ENCODE data around the gene PTPRU. TPM values are rescaled to one million over a fixed set of nuclear protein-coding genes. Genes with fewer than 3 reads are reported as not detected.
A peak's percentile ranks its signal among the peaks of the same experiment; 100 is the strongest.

PTPRU gene
- total RNA-seq, 1 experiment from 2014 or later: 45.5 TPM

GRCh38 chr1:29358183-29358582 is 121.9 kb downstream of the PTPRU start:
- Histone ChIP-seq H3K9ac (ENCODE audit: extremely low read depth, insufficient read length, low read length) (no peak overlapping the region), H3K4ac (ENCODE audit: low read depth, low read length) (no peak overlapping the region), H3K18ac (ENCODE audit: insufficient read length, low read depth, low read length) (no peak overlapping the region), H3T11ph (ENCODE audit: low read length) (no peak overlapping the region), H2BK120ac (ENCODE audit: low read depth, low read length, poor library complexity, severe bottlenecking) (no peak overlapping the region), H3K56ac (ENCODE audit: insufficient read length, low read depth, low read length) (no peak overlapping the region), H3K23me2 (ENCODE audit: insufficient read length, low read depth, low read length, poor library complexity, severe bottlenecking) (peaks cover 3% of the 10 kb centered on the region), H2BK5ac (ENCODE audit: insufficient read length, low read length) (no peak overlapping the region), H2AFZ (ENCODE audit: low read length) (no peak overlapping the region), H2AK5ac (ENCODE audit: insufficient read length, low read length) (no peak overlapping the region), H2BK12ac (ENCODE audit: insufficient read length, low read depth, low read length) (no peak overlapping the region), H2BK20ac (ENCODE audit: low read depth, low read length, poor library complexity, severe bottlenecking) (no peak overlapping the region), H2BK15ac (ENCODE audit: low read depth, low read length) (no peak overlapping the region), H3K79me1 (ENCODE audit: insufficient read depth, low read depth, low read length, poor library complexity, severe bottlenecking) (no peaks in the 10 kb centered on the region), H3K27ac (ENCODE audit: insufficient read length, low read depth, low read length) (no peak overlapping the region), H4K8ac (replicated peaks; ENCODE audit: insufficient read length, low read depth, low read length) (no peak overlapping the region), H3K9me3 (ENCODE audit: control insufficient read depth, low read depth, low read length) (no peaks in the 10 kb centered on the region), H3K27me3 (ENCODE audit: insufficient read depth, low read length) (no peaks in the 10 kb centered on the region), H3K4me1 (ENCODE audit: insufficient read depth, low read length) (no peaks in the 10 kb centered on the region), H4K5ac (ENCODE audit: insufficient read length, low read depth, low read length) (no peak overlapping the region), H4K91ac (ENCODE audit: insufficient read length, low read depth, low read length) (no peak overlapping the region), H3K23ac (ENCODE audit: insufficient read length, low read depth, low read length) (no peak overlapping the region), H3K79me2 (ENCODE audit: insufficient read depth, low read length) (no peaks in the 10 kb centered on the region), H4K20me1 (ENCODE audit: control insufficient read depth, insufficient read depth, insufficient read length) (no peaks in the 10 kb centered on the region), H3K14ac (ENCODE audit: insufficient read depth, low read length) (no peak overlapping the region), H3K4me2 (ENCODE audit: insufficient read depth, insufficient read length, low read length) (no peak overlapping the region)
- Mint-ChIP-seq H3K27ac (no peak overlapping the region), H3K4me1 (peaks cover 43 to 46% of the 10 kb centered on the region in 2 experiments), H3K36me3 (ENCODE audit: insufficient read depth in 1 of 3, low read depth in 3 of 3) (no peaks in the 10 kb centered on the region), H3K9me3 (no peaks in the 10 kb centered on the region), H3K27me3 (ENCODE audit: low read depth) (no peaks in the 10 kb centered on the region; the same call in none of the 2 replicates), H3K4me3 (no peak overlapping the region)
- peak; percentile 4 for DNase-seq
- no peak for TF ChIP-seq CTCF (conservative IDR thresholded peaks at IDR 0.05)
- no CpG with 5 or more reads among the region's 6 CpGs for WGBS (ENCODE audit: extremely low coverage, insufficient read length, low lambda C conversion rate)

Data from H9 (cell line).